Neural cell (in vitro differentiated cells): ENCODE data around the gene MRPL22.
"Not testable (repeated sequence)": the region's sequence is repeated elsewhere in the genome, so short reads cannot be mapped to it uniquely, and the experiment has no call there.

Experiments used
- CTCF ChIP-seq: fragments of 450-650 bp; IDR thresholded peaks from 2 replicates; pipeline ENCODE4 v1.5.1; 2014; ENCODE audit warnings: antibody characterized with exemption, mild to moderate bottlenecking, moderate library complexity; ENCODE audit not compliant: poor library complexity, severe bottlenecking
- EP300 ChIP-seq: fragments of 450-650 bp; conservative IDR thresholded peaks from 2 replicates; pipeline ENCODE4 v1.6.1; 2014; ENCODE audit warnings: antibody characterized with exemption, mild to moderate bottlenecking, moderate library complexity; ENCODE audit not compliant: poor library complexity, severe bottlenecking
- EZH2 ChIP-seq: fragments of 200-600, 300-800 bp; shearing (Covaris generic), sonication (generic); IDR thresholded peaks from 2 replicates; pipeline ENCODE4 v1.6.1; 2014; ENCODE audit warnings: antibody characterized with exemption, low read length, borderline replicate concordance, mild to moderate bottlenecking; ENCODE audit not compliant: insufficient read depth, poor library complexity, severe bottlenecking
- MXI1 ChIP-seq: fragments of 450-650 bp; conservative IDR thresholded peaks from 2 replicates; pipeline ENCODE4 v1.6.1; 2014; ENCODE audit warnings: antibody characterized with exemption, mild to moderate bottlenecking; ENCODE audit not compliant: poor library complexity, severe bottlenecking
- POLR2AphosphoS5 ChIP-seq: IDR thresholded peaks from 2 replicates; pipeline ENCODE4 v1.6.1; 2012
- RAD21 ChIP-seq: fragments of 450-650 bp; conservative IDR thresholded peaks from 2 replicates; pipeline ENCODE4 v1.6.1; 2014; ENCODE audit warnings: antibody characterized with exemption, mild to moderate bottlenecking, moderate library complexity
- REST ChIP-seq: IDR thresholded peaks from 2 replicates; pipeline ENCODE4 v1.6.1; 2012; ENCODE audit warnings: borderline replicate concordance
- SMC3 ChIP-seq: fragments of 450-650 bp; conservative IDR thresholded peaks from 2 replicates; pipeline ENCODE4 v1.6.1; 2014; ENCODE audit warnings: antibody characterized with exemption, mild to moderate bottlenecking, moderate library complexity; ENCODE audit not compliant: poor library complexity
- TAF1 ChIP-seq: IDR thresholded peaks from 2 replicates; pipeline ENCODE4 v1.6.1; 2012; ENCODE audit warnings: low read depth

GRCh38 chr5:154978294-154978693 is 37.4 kb downstream of the MRPL22 start:
- TF ChIP-seq POLR2AphosphoS5, TAF1, CTCF, EZH2, RAD21, SMC3, REST, EP300, MXI1: not testable (repeated sequence)
